ENCODE data around the gene RIN3.

DNA sequence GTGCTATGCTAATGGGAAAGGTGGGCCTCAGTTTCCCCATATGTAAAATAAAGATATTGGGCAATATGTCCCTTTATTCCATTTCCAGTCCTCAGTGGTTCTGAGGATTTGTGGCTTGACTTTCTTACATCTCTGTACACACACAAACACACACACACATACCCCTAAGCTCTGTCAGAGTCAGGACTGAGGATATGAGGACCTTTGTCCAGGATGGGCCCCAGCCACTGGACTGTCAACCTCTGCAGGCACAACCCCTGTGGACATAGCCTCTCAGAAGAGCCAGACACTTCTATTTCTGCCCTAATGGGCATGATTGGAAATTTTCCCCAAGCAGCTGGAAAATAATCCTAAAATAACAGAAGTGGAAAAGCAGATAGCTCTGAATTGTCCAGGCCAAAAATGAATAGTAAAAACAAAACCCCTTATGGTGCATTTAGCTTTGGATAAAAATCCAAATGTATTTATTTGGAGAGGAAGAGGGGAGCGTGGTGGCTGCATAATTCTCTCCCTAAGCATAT is 50.2 kb downstream of the RIN3 start:
- no peak for TF ChIP-seq POLR2A (IDR thresholded peaks at IDR 0.05; ENCODE audit: low read depth, low read length)
- no peak for TF ChIP-seq CTCF (IDR thresholded peaks at IDR 0.05; ENCODE audit: extremely low read depth in 1 of 2, insufficient read depth in 1 of 2, low read depth in 1 of 2, low read length in 2 of 2)
